Esophagus (tissue), 2 donors: ENCODE data around the gene BCAS3. TPM values are rescaled to one million over a fixed set of nuclear protein-coding genes. Genes with fewer than 3 reads are reported as not detected.
"Not testable (repeated sequence)": the region's sequence is repeated elsewhere in the genome, so short reads cannot be mapped to it uniquely, and the experiment has no call there.

Experiments used
- H3K27ac ChIP-seq, 2 donors: one replicate each; pipeline ENCODE4 v1.5.1; 2013; ENCODE audit warnings: low read depth in 2 of 2, mild to moderate bottlenecking in 2 of 2, inconsistent platforms in 1 of 2, low read length in 1 of 2, moderate library complexity in 1 of 2
- H3K27me3 ChIP-seq, 2 donors: one replicate each; pipeline ENCODE4 v1.6.1; 2013; ENCODE audit warnings: low read length in 2 of 2, control low read depth in 1 of 2, mild to moderate bottlenecking in 1 of 2; ENCODE audit not compliant: insufficient read depth in 2 of 2, control insufficient read depth in 1 of 2
- H3K36me3 ChIP-seq, 2 donors: one replicate each; pipeline ENCODE4 v1.6.1; 2013; ENCODE audit warnings: low read length in 1 of 2; ENCODE audit not compliant: control insufficient read depth in 2 of 2, insufficient read depth in 2 of 2
- H3K4me1 ChIP-seq, 2 donors: one replicate each; pipeline ENCODE4 v1.6.1; 2013; ENCODE audit warnings: low read length in 1 of 2; ENCODE audit not compliant: control insufficient read depth in 2 of 2, insufficient read depth in 2 of 2
- H3K4me3 ChIP-seq, 2 donors: one replicate each; pipeline ENCODE4 v1.5.1; 2013; ENCODE audit warnings: low read length in 2 of 2, mild to moderate bottlenecking in 2 of 2, low read depth in 1 of 2, moderate library complexity in 1 of 2
- H3K9me3 ChIP-seq, 2 donors: one replicate each; pipeline ENCODE4 v1.6.1; 2013; ENCODE audit warnings: mild to moderate bottlenecking in 2 of 2, low read depth in 1 of 2, low read length in 1 of 2, moderate library complexity in 1 of 2; ENCODE audit not compliant: control insufficient read depth in 2 of 2, insufficient read depth in 1 of 2
- WGBS, 2 donors: extraction: QIAGEN DNeasy Blood & Tissue Kit; methylation state at CpG; one replicate each; pipeline ENCODE4 v1.1.7; 2013; 5-methylcytosine and 5-hydroxymethylcytosine counted together
- polyA plus RNA-seq, 2 donors: library from polyadenylated mRNA; stranded (reverse); fragments of 200-250 nt; gene quantifications; one replicate each; pipeline ENCODE4 v1.2.3, GENCODE V29; 2013
- donor health status: healthy with polysubstance abuse.
- donor health status: Bipolar disorder and iron deficiency.

Gene BCAS3
- polyA plus RNA-seq, 2 donors: 4.7 to 6.6 TPM

DNA sequence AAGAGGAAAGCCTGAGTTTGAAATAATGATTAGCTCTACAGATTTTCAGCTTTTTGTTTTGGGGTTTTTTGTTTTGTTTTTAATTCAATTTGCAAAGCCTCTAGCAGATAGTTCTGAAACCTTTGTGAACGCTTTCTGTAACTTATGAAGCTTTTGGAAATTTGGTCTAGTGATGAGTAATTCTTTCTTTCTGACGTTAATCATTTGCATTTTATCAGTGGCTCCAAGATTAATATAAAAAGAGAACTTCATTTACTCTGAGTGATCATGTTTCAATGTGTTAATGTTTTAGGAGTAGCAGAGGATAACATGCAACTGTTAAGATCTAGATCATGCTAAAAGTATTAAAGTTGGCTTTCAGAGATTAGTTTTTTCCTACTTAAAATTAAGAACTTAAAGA lies 561.7 kb downstream of the BCAS3 start:
- WGBS, 2 donors: 47 to 60% methylated on average over 2 of the region's 2 CpGs
- H3K4me3 ChIP-seq: no peak overlapping the region
- no peak overlapping the region for H3K27ac ChIP-seq
- no peaks in the 10 kb centered on the region for H3K9me3 ChIP-seq
- no peaks in the 10 kb centered on the region for H3K36me3 ChIP-seq
- H3K4me1 ChIP-seq: peaks cover 0 to 3% of the 10 kb centered on the region in 2 donors
- no peaks in the 10 kb centered on the region for H3K27me3 ChIP-seq

DNA sequence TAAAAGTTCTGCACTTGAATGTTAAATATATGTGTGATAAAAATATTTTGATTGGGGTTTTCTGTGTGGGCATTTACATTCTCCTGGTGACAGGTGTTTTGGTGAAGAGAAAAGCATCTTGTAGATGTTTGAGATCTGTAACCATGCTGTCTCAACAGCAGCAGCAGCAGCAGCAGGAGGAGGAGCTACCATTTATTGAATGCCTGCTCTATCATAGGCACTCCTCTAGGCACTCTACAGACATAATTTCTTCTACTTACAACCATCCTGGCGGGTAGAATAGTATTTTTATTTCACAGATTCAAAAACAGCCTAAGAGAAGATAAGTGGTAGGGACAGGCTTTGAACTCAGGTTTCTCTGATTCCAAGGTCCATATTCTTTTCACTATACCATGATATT lies 562.3 kb downstream of the BCAS3 start:
- no peak overlapping the region for H3K27ac ChIP-seq
- H3K4me1 ChIP-seq: peaks cover 0 to 3% of the 10 kb centered on the region in 2 donors
- 90 to 91% methylated on average over 1 of the region's 1 CpG for WGBS, 2 donors
- no peak overlapping the region for H3K4me3 ChIP-seq
- no peaks in the 10 kb centered on the region for H3K9me3 ChIP-seq
- H3K36me3 ChIP-seq: no peaks in the 10 kb centered on the region
- no peaks in the 10 kb centered on the region for H3K27me3 ChIP-seq

DNA sequence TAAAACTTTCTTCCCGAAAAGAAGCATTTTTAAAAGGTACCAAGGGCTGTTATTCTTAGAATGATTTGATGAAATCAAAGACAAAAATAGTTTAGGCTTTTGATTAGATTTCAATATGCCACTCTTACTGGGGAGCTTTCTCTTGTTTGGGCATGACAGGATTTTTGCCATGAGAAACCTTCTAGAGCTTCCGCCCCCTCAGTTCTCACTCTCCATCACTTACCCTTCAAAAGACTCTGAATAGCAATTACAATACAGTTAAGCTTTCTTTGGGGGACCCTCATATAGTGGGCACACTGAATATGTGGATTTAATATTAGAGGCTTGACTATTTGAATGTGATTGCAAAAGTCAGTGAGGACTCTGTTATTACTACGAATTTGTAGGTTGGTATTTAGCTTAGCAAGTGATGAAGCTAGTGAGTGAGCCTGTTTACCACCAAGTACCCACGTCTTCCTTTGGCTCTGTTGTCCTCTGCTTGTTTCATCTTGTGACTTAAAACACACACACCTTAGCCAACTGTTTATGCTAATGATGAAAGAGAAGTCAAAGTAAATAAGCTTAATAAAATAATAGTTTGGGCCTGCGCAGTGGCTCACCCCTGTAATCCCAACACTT lies 563.3 kb downstream of the BCAS3 start:
- no peaks in the 10 kb centered on the region for H3K36me3 ChIP-seq
- H3K4me3 ChIP-seq: no peak overlapping the region
- no peak overlapping the region for H3K27ac ChIP-seq
- H3K9me3 ChIP-seq: no peaks in the 10 kb centered on the region
- 81 to 86% methylated on average over 5 of the region's 5 CpGs for WGBS, 2 donors
- peaks cover 0 to 3% of the 10 kb centered on the region in 2 donors for H3K4me1 ChIP-seq
- no peaks in the 10 kb centered on the region for H3K27me3 ChIP-seq

DNA sequence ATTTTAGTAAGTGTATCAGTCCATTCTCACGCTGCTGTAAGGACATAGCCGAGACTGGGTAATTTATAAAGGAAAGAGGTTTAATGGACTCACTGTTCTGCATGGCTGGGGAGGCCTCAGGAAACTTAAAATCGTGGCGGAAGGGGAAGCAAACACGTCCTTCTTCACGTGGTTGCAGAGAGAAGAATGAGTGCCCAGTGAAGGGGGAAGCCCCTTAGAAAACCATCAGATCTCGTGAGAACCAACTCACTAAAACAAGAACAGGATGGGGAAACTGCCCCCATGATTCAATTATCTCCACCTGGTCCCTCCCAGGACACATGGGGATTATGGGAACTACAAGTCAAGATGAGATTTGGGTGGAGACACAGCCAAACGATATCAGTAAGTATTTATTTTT lies 567.3 kb downstream of the BCAS3 start:
- H3K4me3 ChIP-seq, H3K9me3 ChIP-seq, H3K27me3 ChIP-seq, H3K36me3 ChIP-seq, H3K4me1 ChIP-seq, H3K27ac ChIP-seq: not testable (repeated sequence)
- WGBS, 2 donors: 83 to 91% methylated on average over 8 of the region's 8 CpGs

DNA sequence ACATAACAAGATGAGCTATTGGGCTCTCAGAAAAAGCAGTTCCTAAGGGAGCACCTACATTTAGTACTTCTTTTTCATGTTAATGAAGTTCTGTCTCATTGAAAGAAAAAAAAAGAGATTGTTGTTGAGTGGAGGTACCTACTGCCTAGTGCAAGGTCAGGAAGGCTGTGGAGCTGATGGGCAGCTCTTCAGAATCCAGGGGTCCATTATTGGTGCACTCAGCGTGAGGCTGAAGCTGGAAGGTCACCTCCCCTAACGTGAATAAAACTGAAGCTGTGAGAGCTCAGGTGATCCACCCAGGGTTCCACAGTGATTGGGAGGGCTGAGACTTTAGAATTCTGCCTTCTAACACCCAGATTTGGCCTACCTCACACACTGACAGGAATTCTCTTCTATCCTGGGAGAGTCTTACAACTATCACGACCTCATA lies 568.1 kb downstream of the BCAS3 start:
- no peaks in the 10 kb centered on the region for H3K4me1 ChIP-seq
- WGBS, 2 donors: 93 to 95% methylated on average over 3 of the region's 3 CpGs
- no peaks in the 10 kb centered on the region for H3K9me3 ChIP-seq
- H3K36me3 ChIP-seq: no peaks in the 10 kb centered on the region
- no peak overlapping the region for H3K27ac ChIP-seq
- no peak overlapping the region for H3K4me3 ChIP-seq
- no peaks in the 10 kb centered on the region for H3K27me3 ChIP-seq

DNA sequence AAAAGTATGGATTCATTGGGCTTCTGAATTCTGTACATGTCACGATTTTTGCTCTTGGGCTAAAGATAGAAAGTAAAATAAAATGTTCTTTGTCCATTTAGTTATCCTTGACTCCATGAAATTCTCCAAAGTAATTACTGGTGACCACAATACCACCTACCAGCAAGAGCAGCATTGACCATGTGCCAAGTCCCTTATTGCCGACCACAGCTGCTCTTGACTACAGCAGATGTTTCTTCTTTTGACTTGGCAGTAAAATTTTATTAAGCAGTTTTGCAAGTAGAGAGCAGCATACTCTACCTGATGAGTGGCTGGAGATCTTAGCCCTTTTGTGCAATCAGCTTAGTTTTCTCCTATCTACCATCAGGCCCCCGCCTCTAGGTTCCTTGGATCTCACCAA lies 569.8 kb downstream of the BCAS3 start:
- H3K9me3 ChIP-seq: no peaks in the 10 kb centered on the region
- WGBS, 2 donors: 81 to 82% methylated on average over 3 of the region's 3 CpGs
- H3K4me3 ChIP-seq: no peak overlapping the region
- no peaks in the 10 kb centered on the region for H3K4me1 ChIP-seq
- H3K27me3 ChIP-seq: no peaks in the 10 kb centered on the region
- no peak overlapping the region for H3K27ac ChIP-seq
- no peaks in the 10 kb centered on the region for H3K36me3 ChIP-seq

DNA sequence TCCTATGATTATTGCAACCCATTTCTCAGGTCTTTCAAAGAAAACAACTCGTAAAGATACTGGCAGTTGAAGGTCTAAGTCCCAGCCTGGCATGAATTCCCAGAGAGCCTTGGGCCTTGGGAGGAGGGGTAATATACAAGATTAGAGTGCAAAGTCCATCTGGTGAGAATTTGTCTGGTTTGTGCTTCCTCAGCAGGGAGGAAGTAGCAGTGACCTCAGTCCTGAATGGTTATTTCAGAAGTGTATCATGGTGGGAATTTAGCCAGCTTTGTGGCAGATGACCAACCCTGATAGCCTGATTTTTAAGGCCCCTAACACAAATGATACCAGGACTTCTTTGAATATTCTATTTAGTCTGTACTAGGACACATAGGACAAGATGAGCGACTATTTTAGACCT lies 570.7 kb downstream of the BCAS3 start:
- 84 to 92% methylated on average over 2 of the region's 2 CpGs for WGBS, 2 donors
- Histone ChIP-seq H3K27ac (no peak overlapping the region), H3K4me3 (no peak overlapping the region), H3K4me1 (no peaks in the 10 kb centered on the region), H3K9me3 (no peaks in the 10 kb centered on the region), H3K36me3 (no peaks in the 10 kb centered on the region), H3K27me3 (no peaks in the 10 kb centered on the region)

DNA sequence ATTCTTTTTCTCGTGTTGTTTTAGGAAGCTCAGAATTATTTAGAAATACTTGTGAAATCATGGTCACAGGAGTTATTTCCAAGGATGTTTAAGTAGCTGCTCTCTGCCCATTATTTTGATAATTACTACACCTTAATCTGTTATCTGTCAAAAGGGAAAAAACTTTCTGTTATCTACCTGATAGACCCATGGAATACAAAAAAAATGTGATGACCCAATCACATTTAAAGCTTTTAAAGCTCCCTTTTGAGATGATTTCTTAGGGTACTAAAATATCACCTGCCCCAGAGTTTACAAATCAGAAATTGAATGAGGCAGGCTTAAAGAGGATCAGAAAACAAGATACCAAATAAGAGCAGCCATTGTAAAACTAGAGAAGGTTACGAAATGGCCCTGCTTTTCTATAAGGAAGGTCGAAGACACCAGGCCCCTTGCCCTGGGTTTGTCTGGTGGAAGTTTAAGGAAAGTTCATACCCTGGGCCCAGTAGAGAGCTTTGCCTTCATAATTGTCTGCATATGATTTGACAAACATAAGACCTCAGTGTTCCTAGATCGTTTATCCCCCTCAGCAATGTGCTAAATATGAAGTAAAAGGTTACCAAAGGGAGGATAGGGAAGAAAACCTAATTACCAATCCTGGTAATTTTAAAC lies 572.1 kb downstream of the BCAS3 start:
- Histone ChIP-seq H3K9me3 (no peaks in the 10 kb centered on the region), H3K27ac (no peak overlapping the region), H3K4me1 (no peaks in the 10 kb centered on the region), H3K4me3 (no peak overlapping the region), H3K36me3 (no peaks in the 10 kb centered on the region), H3K27me3 (no peaks in the 10 kb centered on the region)
- WGBS, 2 donors: 81 to 89% methylated on average over 4 of the region's 4 CpGs

DNA sequence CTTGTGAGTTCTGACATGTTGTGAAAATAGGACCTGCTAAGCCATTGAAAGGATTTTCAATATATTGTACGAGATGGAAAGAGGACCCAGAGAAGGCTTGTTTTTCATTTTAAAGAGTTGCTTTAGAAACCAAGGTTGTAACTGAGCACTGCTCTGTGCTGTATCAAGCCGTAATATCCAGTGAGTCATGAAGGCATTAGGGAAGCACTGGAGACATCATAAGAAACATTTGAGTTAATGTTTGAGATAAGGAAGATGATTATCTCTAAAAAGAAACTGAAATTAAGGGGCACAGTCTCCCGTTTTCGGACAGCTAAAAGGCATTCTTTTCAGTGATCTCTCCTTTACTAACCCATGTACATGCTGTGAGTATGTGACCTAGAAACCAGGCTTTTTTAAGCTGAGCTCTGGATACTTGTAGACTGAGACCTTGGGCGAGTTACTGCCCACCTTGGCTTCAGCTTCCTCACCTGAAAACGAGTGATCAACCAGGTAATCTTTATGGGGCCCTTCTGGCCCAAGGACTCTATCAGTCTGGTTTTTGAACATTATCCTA lies 572.8 kb downstream of the BCAS3 start:
- 71 to 73% methylated on average over 6 of the region's 6 CpGs for WGBS, 2 donors
- Histone ChIP-seq H3K4me1 (no peaks in the 10 kb centered on the region), H3K27ac (peak overlapping the region in 1 of 2 donors; percentile 34), H3K27me3 (no peaks in the 10 kb centered on the region), H3K9me3 (no peaks in the 10 kb centered on the region), H3K36me3 (no peaks in the 10 kb centered on the region), H3K4me3 (no peak overlapping the region)
